GM19397 (cell line): Measurements from ENCODE around the gene SIM2.

ENCODE experiments used
- ATAC-seq: cut with Tn5 transposase; IDR thresholded peaks from one replicate; pipeline ENCODE4 v1.9.1; 2021; ENCODE audit warnings: mild to moderate bottlenecking, moderate library complexity; ENCODE audit not compliant: unreplicated experiment

SIM2 gene

DNA sequence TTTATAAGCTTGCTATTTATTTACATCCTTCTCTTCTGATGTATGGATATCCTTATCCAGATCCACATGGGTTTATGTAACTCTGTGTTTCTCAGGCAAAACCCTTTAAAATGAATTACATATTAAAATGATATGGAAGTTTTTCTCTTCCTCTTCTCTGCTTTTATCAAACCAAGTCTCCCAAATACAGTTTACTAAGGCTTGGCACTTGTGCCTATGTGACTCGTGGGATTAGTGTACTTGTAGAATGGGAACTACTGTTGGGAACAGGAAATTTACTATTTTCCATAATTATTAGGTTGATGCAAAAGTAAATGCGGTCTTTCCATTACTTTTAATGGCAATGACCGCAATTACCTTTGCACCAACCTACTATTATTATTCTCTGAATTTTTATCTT is 14.8 kb downstream of the SIM2 start:
- ATAC-seq: no peak

DNA sequence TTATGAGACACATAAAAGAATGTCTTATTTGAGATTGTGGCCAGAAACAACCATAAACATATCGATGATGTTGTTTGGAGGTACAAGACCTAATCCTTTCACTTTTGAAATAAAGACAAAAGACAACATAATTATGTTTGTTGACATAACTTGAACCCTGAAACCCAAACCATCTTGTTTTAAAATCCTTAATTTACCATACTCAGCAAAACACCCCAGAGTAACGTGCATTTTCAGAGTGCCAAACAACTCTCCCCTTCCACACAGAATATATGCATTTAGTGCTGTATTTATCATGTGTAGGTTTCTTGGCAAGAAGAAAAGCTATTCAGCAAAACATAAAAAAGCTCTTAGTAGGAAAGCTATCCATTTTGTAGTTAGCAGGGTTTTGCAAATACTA is 17.5 kb downstream of the SIM2 start:
- no peak for ATAC-seq

DNA sequence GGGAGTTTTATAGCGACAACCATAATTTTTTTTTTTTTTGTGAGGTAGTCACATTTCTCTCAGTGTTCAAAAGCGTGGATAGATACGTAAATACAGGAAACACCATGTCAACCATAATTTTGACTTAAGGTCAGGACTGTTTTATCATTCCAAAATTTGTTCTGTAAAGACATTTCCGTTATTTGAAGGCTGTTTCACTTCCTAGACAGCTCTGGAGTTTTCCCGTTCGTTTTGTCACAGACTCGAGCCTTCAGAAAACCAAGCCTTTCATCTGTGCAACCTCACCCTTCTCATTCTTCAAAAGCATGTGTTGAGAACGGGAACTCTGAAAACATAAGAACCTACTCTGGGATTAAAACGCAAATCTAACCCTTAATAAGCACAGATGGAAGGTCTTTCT is 17.9 kb downstream of the SIM2 start:
- no peak for ATAC-seq

DNA sequence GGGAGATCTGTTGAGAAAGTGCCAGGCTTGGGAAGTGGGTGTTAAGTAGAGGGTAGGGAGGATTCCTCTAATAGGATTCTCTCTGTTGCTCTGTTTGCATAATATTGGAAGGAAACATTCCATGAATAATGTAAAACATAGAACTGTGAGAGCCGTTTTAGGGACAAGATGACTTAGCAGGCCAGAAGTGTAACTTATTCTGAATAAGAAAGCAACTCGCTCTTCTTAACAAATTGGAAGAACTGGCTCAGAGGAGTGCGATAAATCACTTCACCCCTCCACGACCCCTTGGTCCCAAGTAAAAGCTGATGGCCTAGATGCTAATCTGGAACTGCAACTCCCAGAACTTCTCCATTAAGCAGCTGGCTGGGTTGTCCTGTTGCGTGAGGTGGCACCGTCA is 19.1 kb downstream of the SIM2 start:
- no peak for ATAC-seq

DNA sequence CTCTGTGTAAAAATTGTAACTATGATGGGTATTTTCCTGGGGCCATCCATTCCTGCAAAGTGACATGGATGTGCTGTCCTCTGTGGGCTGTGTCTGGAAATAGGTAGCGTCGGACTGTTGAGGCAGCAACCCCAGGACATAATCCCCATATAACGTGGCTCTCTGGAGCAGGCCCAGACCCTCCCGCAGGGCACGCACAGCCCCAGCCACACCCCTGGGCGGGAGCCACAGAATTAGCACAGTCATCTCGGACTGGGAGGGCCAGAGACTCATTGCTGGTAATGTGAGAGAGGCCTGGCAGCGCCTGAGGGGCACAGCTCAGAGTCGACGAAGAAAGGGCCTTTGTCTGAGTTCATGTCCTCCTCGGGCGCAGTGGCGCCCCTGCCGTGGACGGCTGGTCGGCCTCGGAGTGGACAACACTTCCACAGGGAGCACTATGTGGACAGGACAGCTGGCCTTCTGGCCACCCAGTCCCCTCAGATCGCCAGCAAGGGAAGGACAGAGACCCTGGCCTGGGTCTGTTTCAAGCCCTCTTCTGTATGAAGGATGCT is 20.1 kb downstream of the SIM2 start:
- no peak for ATAC-seq

DNA sequence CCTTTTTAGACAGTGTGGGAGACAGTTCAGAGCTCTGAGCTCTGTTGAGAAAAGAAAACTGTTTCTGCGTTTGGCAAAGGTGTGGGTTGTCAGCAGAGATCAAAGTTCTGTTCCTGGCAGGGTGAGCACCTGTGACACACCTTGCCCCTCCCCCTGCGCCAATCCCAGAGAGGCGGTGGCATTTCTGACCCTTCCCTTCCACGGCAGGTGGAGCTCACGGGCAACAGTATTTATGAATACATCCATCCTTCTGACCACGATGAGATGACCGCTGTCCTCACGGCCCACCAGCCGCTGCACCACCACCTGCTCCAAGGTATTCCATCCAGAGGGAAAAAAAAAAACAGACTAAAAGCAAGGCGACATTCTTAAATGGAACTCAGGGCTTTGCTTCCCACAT is 20.7 kb downstream of the SIM2 start:
- no peak for ATAC-seq

DNA sequence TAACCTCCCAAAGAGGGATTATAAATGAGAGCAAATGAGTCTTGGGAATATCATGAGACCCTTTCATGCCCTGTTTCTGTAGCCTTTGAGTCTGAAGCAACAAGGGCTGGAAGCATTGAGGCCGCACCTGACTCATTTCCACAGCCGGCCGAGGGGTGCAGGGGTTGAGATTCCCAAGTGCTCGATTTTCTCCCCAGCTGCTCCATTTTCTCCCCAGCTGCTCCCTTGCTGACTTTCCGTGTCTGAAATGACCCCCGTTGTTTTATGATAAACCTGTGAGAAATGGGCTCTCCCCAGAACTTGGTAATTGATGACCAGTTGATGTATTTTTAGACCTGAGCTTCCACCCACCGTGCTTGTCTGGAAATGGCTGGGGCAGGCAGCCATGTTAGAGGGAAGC is 22.9 kb downstream of the SIM2 start:
- ATAC-seq: no peak

DNA sequence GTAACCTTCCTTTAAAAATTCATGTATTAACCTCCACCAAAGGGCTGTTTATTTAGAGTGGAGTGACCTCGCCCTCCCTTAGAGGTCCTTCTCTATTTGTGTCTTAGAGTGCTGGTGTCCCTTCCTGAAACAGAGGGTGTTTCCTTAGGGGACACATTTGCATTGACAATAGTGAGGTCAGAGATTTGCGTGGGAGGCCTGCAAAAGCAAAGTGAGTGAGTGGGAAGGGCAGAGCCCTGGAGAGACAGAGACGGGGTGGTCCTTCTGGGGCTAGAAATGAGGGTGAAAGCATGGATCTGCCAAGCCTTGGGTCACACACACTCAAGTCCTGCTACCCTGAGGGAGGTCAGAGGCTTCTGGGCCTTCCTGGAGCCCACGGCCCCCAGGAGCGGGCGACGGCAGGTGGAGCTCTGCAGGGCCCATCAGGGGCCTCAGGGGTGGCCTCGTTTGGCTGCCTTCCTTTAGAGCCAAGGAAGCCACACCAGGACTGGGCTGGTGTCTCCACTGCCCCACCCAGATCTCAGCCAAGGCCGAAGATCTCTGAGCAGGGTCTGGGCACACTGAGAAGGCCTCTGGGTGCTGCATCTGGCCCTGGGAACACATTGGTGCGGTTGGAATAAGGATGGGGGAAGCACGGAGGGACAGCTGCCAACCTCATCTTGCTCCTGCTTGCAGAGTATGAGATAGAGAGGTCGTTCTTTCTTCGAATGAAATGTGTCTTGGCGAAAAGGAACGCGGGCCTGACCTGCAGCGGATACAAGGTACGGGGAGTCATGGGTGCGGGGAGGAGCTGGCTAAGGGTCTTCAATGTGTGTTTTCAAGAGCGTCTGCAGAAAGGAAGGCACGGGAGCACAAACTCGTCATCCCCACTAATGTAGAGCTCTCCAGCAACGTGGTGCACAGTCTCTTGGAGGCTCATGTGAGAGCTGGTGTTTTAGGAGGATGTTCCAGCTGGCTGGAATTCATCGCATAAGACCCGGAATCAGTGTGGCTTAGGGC is 23.8 kb downstream of the SIM2 start:
- no peak for ATAC-seq

DNA sequence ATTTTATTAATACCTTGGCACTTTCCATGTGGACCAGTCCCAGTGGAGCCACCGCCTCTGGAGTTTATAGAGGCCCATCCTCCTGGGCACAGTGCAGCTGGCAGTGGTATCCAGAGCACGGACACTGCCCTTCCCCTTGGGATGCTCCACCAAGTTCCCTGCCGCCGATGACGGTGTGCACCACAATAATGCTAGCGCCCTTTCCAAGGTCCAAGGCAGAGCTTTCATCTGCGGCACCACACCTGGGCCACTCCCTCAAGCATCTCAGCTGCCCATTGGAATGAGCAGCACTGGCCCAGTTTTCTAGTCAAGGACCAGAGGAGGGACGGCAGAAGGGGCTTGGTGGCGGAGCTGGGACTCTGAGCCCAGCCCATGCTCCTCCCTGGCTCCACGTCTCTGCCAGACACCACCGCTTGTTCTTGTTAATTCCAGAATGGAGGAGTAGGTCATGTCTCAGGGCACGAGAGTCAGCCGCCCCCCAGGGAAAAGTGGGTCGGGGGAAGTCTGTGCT is 24.5 kb downstream of the SIM2 start:
- ATAC-seq: no peak

DNA sequence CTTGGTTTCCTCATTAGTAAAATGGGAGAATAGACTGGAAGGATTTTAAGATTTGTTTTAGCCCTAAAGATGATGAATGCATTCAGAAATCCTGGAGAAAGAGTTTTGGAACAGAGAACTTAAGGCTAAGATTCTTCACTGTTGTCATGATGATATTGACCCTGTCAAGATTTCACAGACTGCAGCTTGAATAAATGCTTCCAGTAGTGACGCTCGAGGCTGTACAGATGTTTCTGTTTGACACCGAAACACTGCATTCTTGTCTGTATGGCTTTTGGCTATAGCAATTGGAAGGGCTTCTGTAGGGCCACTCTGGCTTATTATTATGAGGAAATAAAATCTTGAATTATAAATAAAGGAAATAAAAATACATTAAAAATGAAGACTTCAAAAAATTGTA is 25.7 kb downstream of the SIM2 start:
- ATAC-seq: no peak

DNA sequence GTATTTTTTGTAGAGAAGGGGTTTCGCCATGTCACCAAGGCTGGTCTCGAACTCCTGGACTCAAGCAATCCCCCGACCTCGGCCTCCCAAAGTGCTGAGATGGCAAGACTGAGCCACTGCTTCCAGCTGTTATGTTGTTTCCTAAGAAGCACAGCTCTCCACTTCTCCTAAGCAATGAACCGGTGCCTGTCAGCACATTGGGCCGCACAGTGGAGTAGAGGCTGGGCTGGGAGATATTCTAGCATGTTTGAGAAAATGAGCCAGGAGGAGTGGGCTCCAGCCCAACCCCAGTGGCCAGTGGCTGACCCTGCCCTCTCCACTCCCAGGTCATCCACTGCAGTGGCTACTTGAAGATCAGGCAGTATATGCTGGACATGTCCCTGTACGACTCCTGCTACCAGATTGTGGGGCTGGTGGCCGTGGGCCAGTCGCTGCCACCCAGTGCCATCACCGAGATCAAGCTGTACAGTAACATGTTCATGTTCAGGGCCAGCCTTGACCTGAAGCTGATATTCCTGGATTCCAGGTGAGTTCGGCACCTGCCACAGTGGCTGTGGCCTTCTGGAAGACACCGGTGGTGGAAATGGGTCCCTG is 27.0 kb downstream of the SIM2 start:
- ATAC-seq: no peak

DNA sequence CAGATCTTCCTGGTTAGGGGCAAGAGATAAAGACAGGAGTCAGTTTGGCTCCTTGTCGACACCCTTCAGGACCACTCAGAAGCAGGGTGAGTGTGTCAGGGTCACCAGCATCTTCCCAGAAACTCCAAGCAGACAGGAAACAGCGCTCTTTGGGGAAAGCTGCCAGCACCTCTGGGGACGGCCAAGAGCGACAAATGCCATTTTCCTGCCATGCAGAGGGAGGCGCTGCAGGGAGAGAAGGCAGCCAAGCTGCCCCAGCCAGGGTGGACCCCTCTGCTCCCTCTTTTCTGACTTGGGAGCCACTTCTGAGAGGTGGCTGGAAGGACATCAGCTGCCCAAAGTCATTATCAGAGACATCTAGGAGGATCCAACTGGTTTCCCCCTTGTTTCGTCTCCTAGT is 29.0 kb downstream of the SIM2 start:
- ATAC-seq: no peak

DNA sequence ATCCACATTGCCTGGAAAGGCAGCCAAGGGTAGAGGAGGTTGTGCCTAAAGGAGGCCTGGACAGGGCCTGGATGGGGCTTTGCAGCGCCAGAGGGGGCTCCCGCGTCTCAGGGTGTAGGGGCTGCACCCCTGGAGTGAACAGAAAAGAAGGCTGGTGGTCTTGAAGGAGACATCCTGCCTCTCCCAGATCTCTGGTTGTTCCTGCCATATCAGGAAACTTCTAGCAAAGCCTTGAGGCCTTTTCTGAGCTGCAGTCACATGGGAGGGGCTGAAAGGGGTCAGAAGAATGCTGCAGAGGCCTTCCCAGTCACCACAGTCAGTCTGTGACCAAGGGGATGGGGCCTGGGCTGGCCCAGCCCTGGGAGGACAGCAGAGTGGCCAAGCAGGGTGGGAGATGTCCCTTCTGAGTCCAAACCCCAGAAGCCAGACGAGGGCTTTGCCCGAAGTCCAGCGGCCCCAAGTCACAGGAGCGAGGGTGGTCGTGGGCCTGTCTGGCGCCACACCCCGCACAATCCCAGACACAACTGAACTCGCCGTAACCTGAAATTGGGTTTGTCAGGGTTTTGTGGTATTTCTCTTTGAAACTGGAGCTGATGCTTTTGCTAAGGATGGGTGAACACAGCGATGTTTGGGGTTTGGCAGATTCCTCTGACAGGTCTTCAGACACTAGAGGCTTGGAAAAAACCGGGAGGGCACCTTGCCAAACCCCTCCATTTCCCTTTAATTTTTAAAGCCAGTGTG is 29.6 kb downstream of the SIM2 start:
- no peak for ATAC-seq

DNA sequence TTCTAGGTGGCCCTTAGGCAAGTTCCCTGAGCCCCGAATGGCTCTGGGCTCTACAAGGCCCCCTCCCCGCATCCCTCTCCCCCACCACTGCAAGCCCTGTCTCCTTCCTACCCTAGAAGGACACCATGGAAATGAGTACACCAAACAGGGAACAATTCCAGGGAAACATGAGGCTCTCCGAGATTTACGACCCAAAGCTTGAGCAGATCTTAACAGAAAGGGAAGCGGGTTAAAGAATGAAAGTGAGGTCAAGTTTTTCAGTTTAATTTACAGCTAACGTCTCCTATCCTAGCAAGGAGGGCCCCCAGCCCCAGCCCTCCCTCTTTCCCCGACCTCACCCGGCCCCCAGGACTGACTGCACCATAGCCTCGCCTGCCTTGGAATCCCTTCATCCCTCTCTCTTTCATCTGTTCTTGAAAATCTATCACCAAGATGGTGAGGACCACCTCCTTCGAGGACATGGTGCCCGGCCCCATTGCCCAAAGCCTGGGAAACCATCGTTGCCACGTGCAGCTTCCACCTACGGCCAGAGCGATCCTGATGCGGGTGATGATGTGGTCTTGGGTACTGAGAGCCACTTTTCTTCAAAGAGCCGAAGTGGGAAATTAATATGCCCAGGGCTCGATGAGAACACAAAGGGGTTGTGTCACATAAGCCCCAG is 30.5 kb downstream of the SIM2 start:
- ATAC-seq: no peak

DNA sequence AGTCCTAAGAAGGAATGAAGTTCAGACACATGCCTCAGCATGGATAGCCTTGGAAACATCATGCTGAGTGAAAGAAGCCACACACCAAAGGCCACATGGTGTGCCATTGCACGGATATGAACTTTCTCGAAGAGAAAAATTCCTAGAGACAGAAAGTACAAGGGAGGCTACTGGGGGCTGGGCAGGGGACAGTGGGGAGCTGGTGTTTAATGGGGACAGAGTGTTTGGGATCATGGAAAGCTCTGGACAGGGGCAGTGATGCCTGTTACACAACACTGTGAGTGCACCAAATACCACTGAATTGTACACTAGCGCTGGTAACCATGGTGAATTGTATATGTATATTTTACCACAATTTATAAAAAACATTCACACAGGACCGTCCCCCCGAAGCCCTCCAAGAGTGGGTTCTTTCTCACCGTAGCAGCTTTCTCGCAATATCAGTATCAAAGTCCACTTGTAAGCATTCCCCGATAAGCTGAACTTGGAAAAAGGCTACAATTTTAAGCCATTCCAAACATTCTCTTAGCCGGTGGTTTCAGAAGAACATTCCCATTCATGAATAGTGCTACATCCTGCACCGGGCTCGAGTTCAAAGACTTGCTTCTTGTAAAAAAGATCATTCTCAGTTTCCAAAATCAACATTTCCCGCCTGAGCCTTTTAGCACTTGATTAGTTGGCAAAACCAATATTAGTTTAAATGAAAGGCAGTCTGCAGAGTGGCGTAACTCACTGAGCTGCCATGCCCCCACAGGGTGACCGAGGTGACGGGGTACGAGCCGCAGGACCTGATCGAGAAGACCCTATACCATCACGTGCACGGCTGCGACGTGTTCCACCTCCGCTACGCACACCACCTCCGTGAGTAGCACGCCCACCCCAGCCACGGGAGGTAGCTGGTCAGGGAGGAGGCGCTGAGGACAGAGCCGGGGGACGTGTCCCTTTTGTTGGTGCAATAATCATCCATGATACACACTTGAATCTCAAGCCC is 31.7 kb downstream of the SIM2 start:
- ATAC-seq: no peak

DNA sequence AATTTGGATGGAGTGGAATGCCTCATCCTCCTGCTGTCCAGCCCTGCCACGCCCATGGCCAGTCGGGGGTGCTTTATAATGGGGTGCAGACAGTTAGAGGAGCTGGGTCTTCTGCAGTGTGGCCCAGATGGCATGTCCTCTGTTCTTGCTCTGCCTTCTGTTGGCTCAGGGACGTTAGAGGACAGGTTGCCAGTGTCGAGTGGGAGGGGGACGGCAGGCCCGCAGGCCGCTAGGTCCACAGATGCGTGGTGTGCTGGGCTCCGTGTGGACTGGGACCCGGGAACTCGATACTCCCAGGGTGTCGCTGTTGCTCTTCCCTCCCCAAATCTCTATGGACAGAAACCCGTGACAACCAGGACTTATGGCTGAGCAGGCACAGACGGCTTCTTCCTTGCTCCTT is 33.3 kb downstream of the SIM2 start:
- ATAC-seq: no peak

DNA sequence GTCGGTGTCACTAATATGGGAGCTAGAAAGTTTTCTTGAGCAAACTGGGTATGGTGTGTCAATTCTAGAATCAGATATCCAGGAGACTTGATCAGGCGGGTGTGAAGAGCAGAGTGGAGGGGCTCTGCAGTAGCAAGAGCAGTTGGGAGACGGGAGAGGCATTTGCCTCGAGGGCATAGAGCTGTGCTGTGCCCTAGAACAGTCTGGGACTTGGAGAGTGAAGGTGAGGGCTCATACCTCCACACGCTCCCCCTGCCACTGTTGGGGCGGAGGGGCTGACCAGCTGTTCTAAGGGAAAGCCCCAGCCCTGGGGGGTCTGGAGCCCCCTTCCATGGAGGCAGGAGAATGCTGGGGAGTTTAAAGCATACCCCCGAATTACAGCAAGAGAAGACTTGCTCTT is 33.8 kb downstream of the SIM2 start:
- ATAC-seq: no peak

DNA sequence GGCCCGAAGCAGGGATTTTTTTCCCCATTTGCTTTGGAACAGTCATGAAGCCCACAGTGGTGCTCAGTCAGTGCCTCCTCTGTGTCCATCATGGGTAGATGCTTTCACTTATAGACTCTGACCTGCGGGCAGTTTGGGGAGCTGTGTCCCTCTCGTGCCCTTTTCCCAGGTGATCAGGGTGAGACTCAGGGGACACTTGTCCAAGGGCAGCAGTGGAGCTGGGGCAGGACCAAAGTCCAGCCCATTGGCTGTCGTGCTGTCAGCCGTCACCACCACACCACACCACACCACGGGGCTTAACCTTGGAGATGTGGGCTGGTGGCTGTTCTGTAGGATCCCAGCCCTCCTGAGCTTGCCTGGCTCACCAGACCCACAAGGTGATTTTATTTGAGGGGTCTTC is 34.9 kb downstream of the SIM2 start:
- ATAC-seq: no peak

DNA sequence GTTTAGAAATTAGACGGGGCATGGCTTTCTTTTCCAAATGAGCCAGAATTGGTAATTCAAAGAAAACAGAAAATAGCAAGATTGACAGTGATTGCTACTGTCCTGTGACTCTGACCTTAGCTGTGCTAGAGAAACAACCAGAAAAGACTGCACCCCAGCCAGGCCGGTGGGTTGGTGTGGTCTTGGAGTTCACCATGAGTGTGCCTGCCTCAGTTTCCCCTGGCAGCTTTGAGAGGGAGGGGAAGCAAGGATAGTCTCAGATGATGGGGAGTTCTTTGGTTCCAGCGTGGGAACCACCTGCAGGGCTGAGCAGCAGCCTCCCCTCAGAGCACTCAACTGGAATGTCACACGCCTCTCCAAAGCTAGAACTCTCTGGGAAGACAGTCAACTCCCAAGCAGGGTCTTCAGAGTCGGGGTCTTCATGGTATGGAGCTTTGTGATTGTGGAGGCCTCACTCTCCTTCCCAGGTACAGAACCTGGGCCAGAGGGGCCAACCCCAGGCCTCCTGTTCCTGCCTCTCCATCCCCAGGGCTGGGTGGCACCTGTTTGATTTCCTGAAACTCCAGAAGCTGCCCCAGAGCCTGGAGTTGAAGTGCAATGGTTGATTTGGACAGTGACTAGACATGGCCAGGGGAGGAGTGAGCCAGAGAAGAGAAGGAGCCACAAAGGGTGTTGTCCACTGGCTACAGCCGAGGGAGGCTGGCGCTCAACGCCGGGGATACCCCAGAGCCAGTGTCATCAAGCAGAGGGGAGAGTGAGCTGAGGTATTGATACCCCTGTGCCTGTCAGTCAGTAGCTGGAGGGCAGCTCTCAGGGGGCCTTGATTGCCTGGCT is 35.7 kb downstream of the SIM2 start:
- no peak for ATAC-seq
